ENCODE results near the gene ATP6V0C. TPM values are rescaled to one million over a fixed set of nuclear protein-coding genes. Genes with fewer than 3 reads are reported as not detected.

The ATP6V0C gene
- total and polyA plus RNA-seq, 2 of the 13 experiments (the other 11 are each of a cell fraction or from before 2014, with no cell fraction given): 10.4 to 20.1 TPM

- 0 out of 2 replicates have a peak, but pooled peaks have one; percentile 41 for TF ChIP-seq ZNF782 (CRISPR knock-in tag; IDR thresholded peaks at IDR 0.05; ENCODE audit: borderline replicate concordance)
- peak; percentile 38 for TF ChIP-seq AGO2 (optimal IDR thresholded peaks at IDR 0.05; ENCODE audit: low read depth, low read length)
- no peak for TF ChIP-seq NCOR1 (IDR thresholded peaks at IDR 0.05; ENCODE audit: borderline replicate concordance, low read length)
- TF ChIP-seq KAT8 (CRISPR knock-in tag; IDR thresholded peaks at IDR 0.05): peak; percentile 13; the same call in 1 of the 2 replicates
- TF ChIP-seq ZNF142 (CRISPR knock-in tag; IDR thresholded peaks at IDR 0.05): 0 out of 2 replicates have a peak, but pooled peaks have one; percentile 5
- TF ChIP-seq DPF2 (CRISPR knock-in tag; IDR thresholded peaks at IDR 0.05; ENCODE audit: borderline replicate concordance, low read depth): 0 out of 2 replicates have a peak, but pooled peaks have one; percentile 12
- TF ChIP-seq ZBTB38 (CRISPR knock-in tag; IDR thresholded peaks at IDR 0.05): peak; percentile 14; the same call in 1 of the 2 replicates
- no peak for TF ChIP-seq ZMYM3 (CRISPR knock-in tag; IDR thresholded peaks at IDR 0.05)
- TF ChIP-seq SOX5 (CRISPR knock-in tag; IDR thresholded peaks at IDR 0.05; ENCODE audit: borderline replicate concordance): 0 out of 2 replicates have a peak, but pooled peaks have one; percentile 5
- peak; percentile 3; the same call in 1 of the 2 replicates for TF ChIP-seq HDAC2 (CRISPR knock-in tag; IDR thresholded peaks at IDR 0.05)
- peak; percentile 70; the same call in 1 of the 2 replicates for TF ChIP-seq ZFP90 (CRISPR knock-in tag; IDR thresholded peaks at IDR 0.05; ENCODE audit: borderline replicate concordance)
- no peak for TF ChIP-seq ZNF333 (CRISPR knock-in tag; IDR thresholded peaks at IDR 0.05; ENCODE audit: borderline replicate concordance)
- no peak for TF ChIP-seq ZNF44 (CRISPR knock-in tag; IDR thresholded peaks at IDR 0.05)
- 0 out of 2 replicates have a peak, but pooled peaks have one; percentile 46 for TF ChIP-seq ZNF138 (CRISPR knock-in tag; IDR thresholded peaks at IDR 0.05; ENCODE audit: low read depth)
- 0 out of 2 replicates have a peak, but pooled peaks have one; percentile 31 for TF ChIP-seq ZNF580 (CRISPR knock-in tag; IDR thresholded peaks at IDR 0.05; ENCODE audit: borderline replicate concordance, low read depth)
- peak; percentile 79; the same call in 1 of the 2 replicates for TF ChIP-seq ZZZ3 (CRISPR knock-in tag; IDR thresholded peaks at IDR 0.05; ENCODE audit: borderline replicate concordance)
- TF ChIP-seq ZNF839 (CRISPR knock-in tag; IDR thresholded peaks at IDR 0.05; ENCODE audit: borderline replicate concordance): peak; percentile 24; the same call in 1 of the 2 replicates
- TF ChIP-seq LCORL (IDR thresholded peaks at IDR 0.05): no peak
- peak; percentile 47; the same call in 1 of the 2 replicates for TF ChIP-seq LCORL (CRISPR knock-in tag; IDR thresholded peaks at IDR 0.05)
- no peak for TF ChIP-seq CBX1 (IDR thresholded peaks at IDR 0.05; ENCODE audit: low read depth)
- 0 out of 2 replicates have a peak, but pooled peaks have one; percentile 48 for TF ChIP-seq ZNF704 (CRISPR knock-in tag; IDR thresholded peaks at IDR 0.05; ENCODE audit: borderline replicate concordance)
- TF ChIP-seq IKZF4 (CRISPR knock-in tag; IDR thresholded peaks at IDR 0.05; ENCODE audit: borderline replicate concordance, low read depth, not compliant biosample characterization): peak; percentile 11
- peak; percentile 27 for TF ChIP-seq XRCC5 (optimal IDR thresholded peaks at IDR 0.05; ENCODE audit: low read length)
These were observed 882 bp upstream of the ATP6V0C start (continued) for GRCh38 chr16:2512735-2513404.
